ENCODE results near the gene GSG1L2. TPM values are rescaled to one million over a fixed set of nuclear protein-coding genes. Genes with fewer than 3 reads are reported as not detected.

Gene GSG1L2
- total RNA-seq, 1 donor from 2014 or later: not detected

DNA sequence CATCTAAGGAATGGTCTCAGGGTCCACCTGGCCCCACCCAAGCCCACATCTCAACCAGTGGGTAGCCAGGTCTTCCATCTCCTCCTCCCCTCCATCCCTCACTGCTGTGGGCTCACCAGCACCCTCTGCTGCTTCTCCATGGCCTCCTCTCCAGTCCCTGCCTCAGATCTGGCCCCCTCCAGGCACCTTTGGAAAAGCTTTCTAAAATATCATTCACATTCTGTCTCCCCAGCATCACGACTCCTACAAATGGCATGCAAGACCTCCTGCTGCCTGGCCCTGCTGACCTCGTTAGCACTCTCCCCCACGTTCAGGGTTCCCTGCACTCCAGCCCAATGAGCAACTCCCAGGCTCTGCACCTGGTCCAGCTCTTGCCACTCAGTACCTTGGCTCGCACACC lies 17.6 kb upstream of the GSG1L2 start:
- Mint-ChIP-seq H3K4me1 (no peaks in the 10 kb centered on the region), H3K36me3 (ENCODE audit: low read depth) (no peaks in the 10 kb centered on the region), H3K27me3 (no peaks in the 10 kb centered on the region), H3K4me3 (no peak overlapping the region), H3K9me3 (no peaks in the 10 kb centered on the region), H3K27ac (no peak overlapping the region)
- DNase-seq: no peak
- intact Hi-C loops (cut with micrococcal nuclease): no loop called here

DNA sequence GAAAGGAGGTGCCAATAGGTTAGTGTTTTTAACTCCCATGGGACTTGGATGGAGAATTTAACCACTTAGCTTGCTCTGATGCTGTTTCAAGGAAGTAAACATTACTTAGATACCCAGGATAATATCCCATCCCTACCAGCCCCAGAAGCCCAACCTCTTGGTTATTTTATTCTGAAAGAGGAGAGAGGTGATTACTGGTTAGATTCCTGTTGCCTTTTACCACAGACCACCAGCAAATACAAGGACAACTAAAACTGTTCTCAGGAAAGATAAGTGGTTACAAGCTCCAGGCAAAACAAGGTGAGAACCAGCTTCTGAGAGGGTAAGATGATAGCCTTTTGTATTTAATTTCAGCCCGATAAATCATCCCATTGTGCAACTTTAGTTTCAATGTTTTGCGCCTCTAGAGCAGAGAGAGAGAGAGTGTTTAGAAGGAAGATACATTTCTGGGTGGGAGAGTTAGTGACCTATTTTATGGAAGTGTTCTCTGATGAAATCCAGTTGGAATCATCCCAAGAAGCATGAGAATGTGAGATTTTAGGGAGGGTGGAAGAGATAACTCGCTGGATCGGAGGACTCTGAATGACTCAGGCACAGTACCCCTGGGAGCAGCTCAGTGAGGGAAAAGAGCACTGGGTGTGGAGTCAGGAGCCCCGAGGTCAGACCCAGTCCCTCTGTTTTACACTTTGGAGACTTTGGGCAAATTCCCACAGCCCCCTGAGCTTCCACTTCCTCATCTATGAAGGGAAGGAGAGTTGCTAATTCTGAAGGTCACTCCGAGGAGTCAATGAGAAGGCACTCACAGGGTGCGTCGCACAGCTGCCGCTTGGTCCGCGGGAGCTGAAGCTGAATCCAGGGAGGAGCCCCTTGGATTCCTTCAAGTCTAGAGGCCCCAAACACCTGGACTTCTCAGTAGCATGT lies 15.9 kb upstream of the GSG1L2 start:
- H3K9me3 Mint-ChIP-seq: no peaks in the 10 kb centered on the region
- H3K36me3 Mint-ChIP-seq (ENCODE audit: low read depth): no peaks in the 10 kb centered on the region
- DNase-seq: no peak
- H3K27me3 Mint-ChIP-seq: no peaks in the 10 kb centered on the region
- intact Hi-C loops (cut with micrococcal nuclease): no loop called here
- H3K4me3 Mint-ChIP-seq: no peak overlapping the region
- no peak overlapping the region for H3K27ac Mint-ChIP-seq
- H3K4me1 Mint-ChIP-seq: no peaks in the 10 kb centered on the region

DNA sequence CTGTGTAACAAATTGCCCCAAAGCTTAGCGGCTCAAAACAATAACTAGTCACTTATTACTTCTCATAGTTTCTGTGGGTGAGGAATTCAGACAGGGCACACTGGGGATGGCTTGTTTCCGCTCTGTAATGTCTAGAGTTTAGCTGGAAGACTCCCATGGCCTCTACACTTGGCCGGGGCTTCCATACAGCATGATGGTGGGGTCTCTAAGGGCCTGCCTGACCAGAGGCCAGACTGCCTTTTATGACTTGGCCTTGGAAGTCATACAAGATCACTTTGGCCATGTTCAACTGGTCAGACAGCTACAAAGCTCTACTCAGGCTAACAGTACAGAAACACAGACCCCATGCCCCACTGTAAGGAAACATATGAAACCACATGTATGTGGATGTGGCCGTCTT lies 12.0 kb upstream of the GSG1L2 start:
- no peak for DNase-seq
- H3K4me1 Mint-ChIP-seq: no peaks in the 10 kb centered on the region
- no peak overlapping the region for H3K4me3 Mint-ChIP-seq
- H3K27me3 Mint-ChIP-seq: no peaks in the 10 kb centered on the region
- intact Hi-C loops (cut with micrococcal nuclease): no loop called here
- H3K27ac Mint-ChIP-seq: no peak overlapping the region
- H3K36me3 Mint-ChIP-seq (ENCODE audit: low read depth): no peaks in the 10 kb centered on the region
- H3K9me3 Mint-ChIP-seq: no peaks in the 10 kb centered on the region

DNA sequence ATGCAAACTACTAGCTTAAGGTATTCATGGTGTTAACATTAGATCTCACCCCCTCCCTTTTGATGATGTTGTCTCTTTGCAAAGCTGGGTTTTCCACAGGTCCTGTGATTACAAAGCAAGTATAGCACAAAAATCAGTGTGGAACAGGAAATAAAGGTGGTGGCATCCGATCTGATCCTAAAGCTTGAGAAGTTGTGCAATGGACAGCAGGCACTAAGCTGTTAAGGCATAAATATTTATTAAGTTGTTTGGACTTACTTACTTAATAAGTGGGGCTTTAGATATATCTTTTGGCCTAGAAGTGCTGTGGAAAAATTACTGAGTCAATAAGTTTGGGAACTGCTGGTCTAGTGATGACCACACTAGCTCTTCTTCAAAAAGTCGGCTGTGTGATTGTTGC lies 8.8 kb upstream of the GSG1L2 start:
- no peaks in the 10 kb centered on the region for H3K9me3 Mint-ChIP-seq
- H3K36me3 Mint-ChIP-seq (ENCODE audit: low read depth): no peaks in the 10 kb centered on the region
- intact Hi-C loops (cut with micrococcal nuclease): no loop called here
- no peaks in the 10 kb centered on the region for H3K4me1 Mint-ChIP-seq
- no peak overlapping the region for H3K27ac Mint-ChIP-seq
- no peaks in the 10 kb centered on the region for H3K27me3 Mint-ChIP-seq
- H3K4me3 Mint-ChIP-seq: no peak overlapping the region
- no peak for DNase-seq

DNA sequence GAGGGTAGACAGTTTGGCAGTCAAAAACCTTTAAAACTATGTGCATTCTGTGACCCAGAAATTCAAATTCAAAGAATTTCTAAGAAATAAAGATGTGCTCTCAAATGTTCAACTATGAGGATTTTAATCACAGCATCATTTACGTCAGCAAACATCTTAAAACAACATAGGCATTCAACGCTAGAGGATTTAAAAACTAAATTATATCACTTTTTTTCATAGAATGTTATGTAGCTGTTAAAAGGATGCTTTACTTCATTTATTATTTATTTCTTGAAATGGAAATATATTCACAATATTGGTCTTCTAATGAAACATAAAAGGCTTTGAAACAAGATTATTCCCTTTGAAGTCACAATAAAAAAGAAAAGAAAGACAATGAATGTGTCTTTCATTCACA lies 7.5 kb upstream of the GSG1L2 start:
- Mint-ChIP-seq H3K4me3 (no peak overlapping the region), H3K27me3 (no peaks in the 10 kb centered on the region), H3K27ac (no peak overlapping the region), H3K36me3 (ENCODE audit: low read depth) (no peaks in the 10 kb centered on the region), H3K9me3 (no peaks in the 10 kb centered on the region), H3K4me1 (no peaks in the 10 kb centered on the region)
- intact Hi-C loops (cut with micrococcal nuclease): no loop called here
- DNase-seq: no peak

DNA sequence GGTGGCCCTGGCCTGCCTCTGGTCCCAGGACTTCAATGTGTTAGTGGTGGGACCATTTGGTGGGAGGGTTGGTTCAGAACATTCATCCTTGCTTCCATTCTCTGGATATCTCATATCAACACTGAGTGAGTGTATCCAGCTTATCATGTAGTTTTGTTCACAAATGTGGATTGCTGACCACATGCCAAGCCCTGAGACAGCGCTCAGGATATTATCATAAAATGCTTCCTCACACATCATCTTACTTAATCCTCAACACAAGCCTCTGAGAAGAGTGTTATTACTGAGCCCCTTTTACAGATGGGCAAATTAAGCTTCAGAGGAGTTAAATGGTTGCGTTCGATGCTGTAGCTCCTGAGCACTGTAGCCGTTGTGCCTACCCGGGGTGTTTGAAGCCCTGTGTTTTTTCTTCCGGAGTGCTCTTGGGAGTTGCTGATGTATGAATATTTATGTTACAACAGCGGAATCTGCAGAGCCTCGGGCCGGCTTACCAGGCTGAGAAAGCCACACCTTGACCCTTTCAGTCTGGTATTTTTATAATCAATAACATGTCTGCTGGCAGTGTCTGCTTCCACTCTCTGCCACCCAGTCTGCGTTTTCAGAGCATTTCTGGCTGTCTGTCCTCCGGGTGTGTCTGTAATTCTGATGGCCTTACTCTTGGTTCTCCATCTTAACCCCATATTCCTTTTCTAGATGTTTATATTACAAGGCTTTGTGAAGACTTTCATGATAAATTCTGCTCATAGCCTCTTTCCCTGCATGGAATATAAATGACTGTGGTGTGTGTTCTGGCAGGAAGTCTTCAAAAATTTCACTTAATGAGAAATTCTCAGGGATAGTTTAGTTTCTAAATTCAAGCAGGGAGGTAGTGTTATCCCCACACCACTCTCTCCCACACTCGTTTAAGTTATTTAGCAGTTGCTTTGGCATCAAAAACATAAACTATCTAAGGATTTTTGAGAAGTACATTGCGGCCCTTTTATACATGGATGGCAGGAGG lies 6.7 kb upstream of the GSG1L2 start:
- H3K4me3 Mint-ChIP-seq: no peak overlapping the region
- intact Hi-C loops (cut with micrococcal nuclease): no loop called here
- DNase-seq: no peak
- no peaks in the 10 kb centered on the region for H3K36me3 Mint-ChIP-seq (ENCODE audit: low read depth)
- H3K27ac Mint-ChIP-seq: no peak overlapping the region
- no peaks in the 10 kb centered on the region for H3K4me1 Mint-ChIP-seq
- H3K27me3 Mint-ChIP-seq: no peaks in the 10 kb centered on the region
- H3K9me3 Mint-ChIP-seq: no peaks in the 10 kb centered on the region

DNA sequence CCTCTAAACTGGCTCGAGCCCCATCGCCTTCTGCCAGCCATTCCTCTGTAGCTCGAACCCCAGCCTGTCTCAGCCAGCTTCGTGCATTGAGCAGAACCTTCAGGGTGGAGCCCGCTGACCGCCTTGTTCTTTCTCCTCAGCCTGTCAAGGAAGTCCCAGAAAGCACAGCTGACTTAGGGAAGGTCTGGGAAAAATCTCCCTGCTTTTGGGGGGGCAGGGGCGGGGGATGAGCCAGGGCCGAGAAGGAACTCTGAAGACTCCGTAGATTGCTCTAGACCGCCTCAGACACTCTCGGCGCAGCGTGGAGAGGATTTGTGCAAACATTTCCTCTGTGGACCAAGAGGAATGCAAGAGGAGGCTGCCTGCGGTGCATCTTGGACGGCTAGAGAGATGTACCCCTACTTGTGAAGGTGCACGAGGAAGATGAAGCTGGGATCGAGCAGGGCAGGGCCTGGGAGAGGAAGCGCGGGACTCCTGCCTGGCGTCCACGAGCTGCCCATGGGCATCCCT lies 3.8 kb upstream of the GSG1L2 start, which contains the start of gene GLP2R:
Gene GLP2R (plus strand): TSS at position 284 of the 510 bp plus-strand sequence. CDS start 140 bp downstream, at position 424.
- Mint-ChIP-seq H3K27ac (no peak within 1 kb of the TSS), H3K4me1 (no peaks in the 10 kb centered on the region), H3K36me3 (ENCODE audit: low read depth) (no peaks in the 10 kb centered on the region), H3K9me3 (no peaks in the 10 kb centered on the region), H3K27me3 (no peaks in the 10 kb centered on the region), H3K4me3 (no peak within 1 kb of the TSS)
- no peak for DNase-seq
- intact Hi-C loops (cut with micrococcal nuclease): no loop called here

DNA sequence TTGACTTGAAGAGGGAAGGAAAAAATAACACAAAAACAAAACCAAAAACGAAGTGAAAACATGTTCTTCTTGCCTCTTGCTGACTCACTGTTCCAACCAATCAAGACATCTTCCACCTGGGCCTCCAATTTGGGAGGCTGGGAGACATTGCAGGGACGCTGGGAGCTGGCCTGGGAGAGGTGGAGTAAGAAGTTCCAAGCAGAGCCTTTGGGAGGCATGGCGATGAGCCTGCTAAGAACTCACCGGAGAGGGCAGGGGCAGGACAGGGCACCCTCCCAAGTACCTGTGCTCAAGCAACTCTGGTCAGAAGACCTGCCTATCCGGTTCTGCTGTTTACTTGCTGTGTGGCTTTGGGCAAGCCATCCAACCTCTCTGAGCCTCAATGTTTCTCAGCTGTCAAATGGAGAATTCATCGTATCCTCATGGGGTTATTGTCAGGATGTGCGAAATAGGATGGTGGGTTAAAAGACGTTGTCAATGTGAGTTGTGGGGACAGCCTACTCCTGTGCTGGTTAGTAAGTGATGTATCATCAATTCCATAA lies 3.0 kb upstream of the GSG1L2 start:
- Mint-ChIP-seq H3K4me3 (no peak overlapping the region), H3K4me1 (no peaks in the 10 kb centered on the region), H3K36me3 (ENCODE audit: low read depth) (no peaks in the 10 kb centered on the region), H3K27me3 (no peaks in the 10 kb centered on the region), H3K27ac (no peak overlapping the region), H3K9me3 (no peaks in the 10 kb centered on the region)
- DNase-seq: no peak
- intact Hi-C loops (cut with micrococcal nuclease): no loop called here

DNA sequence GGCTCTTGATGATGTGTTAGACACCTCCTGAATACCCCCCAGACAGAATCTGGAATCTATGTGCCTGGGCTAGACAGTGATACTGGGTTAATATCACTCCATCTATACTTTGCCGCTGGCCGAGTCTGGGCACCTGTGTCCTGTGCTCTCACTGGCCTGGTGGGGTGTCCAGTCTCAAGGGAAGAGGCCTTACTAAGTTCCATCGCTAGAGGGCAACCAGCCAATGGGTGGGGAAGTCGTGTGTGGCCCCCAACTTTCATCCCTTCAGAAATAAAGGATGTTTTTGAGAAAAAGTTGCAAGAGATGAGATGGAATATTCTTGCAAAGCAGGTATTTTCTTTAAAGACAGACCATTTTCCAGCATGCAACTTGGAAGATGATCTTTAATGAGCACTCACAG lies 2.2 kb upstream of the GSG1L2 start:
- H3K4me1 Mint-ChIP-seq: no peaks in the 10 kb centered on the region
- no peaks in the 10 kb centered on the region for H3K9me3 Mint-ChIP-seq
- no peak overlapping the region for H3K4me3 Mint-ChIP-seq
- intact Hi-C loops (cut with micrococcal nuclease): no loop called here
- no peaks in the 10 kb centered on the region for H3K36me3 Mint-ChIP-seq (ENCODE audit: low read depth)
- no peaks in the 10 kb centered on the region for H3K27me3 Mint-ChIP-seq
- DNase-seq: no peak
- H3K27ac Mint-ChIP-seq: no peak overlapping the region

DNA sequence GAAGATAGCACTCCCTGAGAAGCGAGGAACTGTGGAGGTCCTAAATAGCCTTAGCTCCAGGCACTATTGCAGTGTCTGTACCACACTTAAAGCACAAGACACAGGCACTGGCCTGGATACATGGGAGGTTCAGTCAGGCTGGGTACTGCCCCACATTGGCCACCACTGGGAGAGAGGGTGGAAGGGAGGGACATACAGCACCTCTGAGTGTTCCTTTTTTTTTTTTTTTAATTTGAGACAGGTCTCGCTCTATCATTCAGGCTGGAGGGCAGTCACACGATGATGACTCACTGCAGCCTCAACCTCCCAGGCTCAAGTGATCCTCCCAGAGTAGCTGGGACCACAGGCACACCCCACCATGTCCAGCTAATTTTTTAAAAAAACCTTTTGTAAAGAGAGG lies 1.4 kb downstream of the GSG1L2 start:
- no peaks in the 10 kb centered on the region for H3K4me1 Mint-ChIP-seq

DNA sequence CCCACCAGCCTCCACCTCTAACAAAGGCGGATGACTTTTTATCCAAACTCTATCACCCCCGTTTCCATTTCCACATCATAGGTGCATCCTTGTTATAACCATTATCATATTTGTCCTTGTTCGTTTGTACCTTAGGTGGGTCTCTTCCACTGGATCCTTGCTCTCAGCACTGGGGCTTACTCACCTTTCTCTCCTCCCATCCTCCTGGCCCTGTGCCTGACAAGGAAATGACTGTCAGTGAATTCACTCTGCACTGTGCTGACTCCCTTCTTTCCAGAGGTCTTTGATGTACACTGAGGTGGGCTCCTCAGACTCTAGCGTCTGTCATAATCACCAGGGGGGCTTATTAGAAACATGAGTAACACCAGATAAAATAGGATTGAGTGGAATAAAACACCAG lies 3.1 kb downstream of the GSG1L2 start:
- Mint-ChIP-seq H3K36me3 (ENCODE audit: low read depth) (no peaks in the 10 kb centered on the region), H3K9me3 (no peaks in the 10 kb centered on the region), H3K4me3 (no peak overlapping the region), H3K27me3 (no peaks in the 10 kb centered on the region), H3K4me1 (no peaks in the 10 kb centered on the region), H3K27ac (no peak overlapping the region)
- no peak for DNase-seq
- intact Hi-C loops (cut with micrococcal nuclease): no loop called here

More for the DNA sequence above, 1.4 kb downstream of the GSG1L2 start:
- intact Hi-C loops (cut with micrococcal nuclease): no loop called here
- no peaks in the 10 kb centered on the region for H3K9me3 Mint-ChIP-seq
- H3K27ac Mint-ChIP-seq: no peak overlapping the region
- no peak overlapping the region for H3K4me3 Mint-ChIP-seq
- H3K36me3 Mint-ChIP-seq (ENCODE audit: low read depth): no peaks in the 10 kb centered on the region
- DNase-seq: no peak
- no peaks in the 10 kb centered on the region for H3K27me3 Mint-ChIP-seq

DNA sequence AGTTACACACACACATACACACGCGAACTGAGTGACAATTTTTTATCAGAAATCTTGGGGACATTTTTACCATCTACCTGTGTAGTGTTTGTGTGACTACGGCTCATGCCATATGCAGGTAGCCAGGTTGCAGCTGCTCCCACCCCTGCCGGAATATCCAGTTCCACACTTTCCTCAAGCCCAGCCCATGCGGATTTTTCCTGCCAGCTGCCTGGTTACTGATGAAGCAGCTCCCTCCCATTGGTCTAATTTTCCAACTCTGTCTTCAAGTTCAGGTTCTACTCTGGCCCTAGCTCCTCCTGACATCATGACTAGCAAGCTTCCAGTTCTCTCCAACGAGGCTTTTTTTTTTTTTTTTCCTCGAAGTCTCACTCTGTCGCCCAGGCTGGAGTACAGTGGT lies 4.8 kb downstream of the GSG1L2 start:
- Mint-ChIP-seq H3K4me3 (no peak overlapping the region), H3K36me3 (ENCODE audit: low read depth) (no peaks in the 10 kb centered on the region), H3K9me3 (no peaks in the 10 kb centered on the region), H3K27ac (no peak overlapping the region), H3K27me3 (no peaks in the 10 kb centered on the region), H3K4me1 (no peaks in the 10 kb centered on the region)
- intact Hi-C loops (cut with micrococcal nuclease): no loop called here
- no peak for DNase-seq

DNA sequence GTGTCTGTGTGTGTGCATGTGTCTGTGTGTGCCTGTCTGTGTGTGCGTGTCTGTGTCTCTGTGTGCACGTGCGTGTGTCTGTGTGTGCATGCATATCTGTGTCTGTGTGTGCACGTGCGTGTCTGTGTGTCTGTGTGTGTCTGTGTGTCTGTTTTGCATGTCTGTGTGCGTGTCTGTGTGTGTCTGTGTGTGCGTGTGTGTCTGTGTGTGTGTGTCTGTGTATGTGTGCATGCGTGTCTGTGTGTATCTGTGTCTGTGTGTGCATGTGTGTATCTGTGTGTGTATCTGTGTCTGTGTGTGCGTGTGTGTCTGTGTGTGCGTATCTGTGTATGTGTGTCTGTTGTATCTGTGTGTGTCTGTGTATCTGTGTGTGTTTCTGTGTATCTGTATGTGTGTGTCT lies 5.4 kb downstream of the GSG1L2 start:
- Mint-ChIP-seq H3K9me3 (no peaks in the 10 kb centered on the region), H3K27ac (no peak overlapping the region), H3K4me3 (no peak overlapping the region), H3K4me1 (no peaks in the 10 kb centered on the region), H3K27me3 (no peaks in the 10 kb centered on the region), H3K36me3 (ENCODE audit: low read depth) (no peaks in the 10 kb centered on the region)
- DNase-seq: no peak
- intact Hi-C loops (cut with micrococcal nuclease): no loop called here

All from activated CD4-positive, alpha-beta T cell treated with anti-CD3 and anti-CD28 coated beads, Interleukin-2, amount 10 ng/mL, durations not matched to agents 24 days and 14 days (primary cell).